HK-2 (cell line): ENCODE results near the gene TK1.
"Not testable (repeated sequence)": the region's sequence is repeated elsewhere in the genome, so short reads cannot be mapped to it uniquely, and the experiment has no call there.

Experiments
- DNase-seq: peaks from one replicate; pipeline ENCODE4 v3.0.0-alpha.2; 2018; ENCODE audit not compliant: unreplicated experiment

The TK1 gene

GRCh38 chr17:78176548-78177025, 10.3 kb downstream of the TK1 start:
- no peak for DNase-seq

- no peak for DNase-seq
Observed at GRCh38 chr17:78175643-78175981, 11.2 kb downstream of the TK1 start.

DNA sequence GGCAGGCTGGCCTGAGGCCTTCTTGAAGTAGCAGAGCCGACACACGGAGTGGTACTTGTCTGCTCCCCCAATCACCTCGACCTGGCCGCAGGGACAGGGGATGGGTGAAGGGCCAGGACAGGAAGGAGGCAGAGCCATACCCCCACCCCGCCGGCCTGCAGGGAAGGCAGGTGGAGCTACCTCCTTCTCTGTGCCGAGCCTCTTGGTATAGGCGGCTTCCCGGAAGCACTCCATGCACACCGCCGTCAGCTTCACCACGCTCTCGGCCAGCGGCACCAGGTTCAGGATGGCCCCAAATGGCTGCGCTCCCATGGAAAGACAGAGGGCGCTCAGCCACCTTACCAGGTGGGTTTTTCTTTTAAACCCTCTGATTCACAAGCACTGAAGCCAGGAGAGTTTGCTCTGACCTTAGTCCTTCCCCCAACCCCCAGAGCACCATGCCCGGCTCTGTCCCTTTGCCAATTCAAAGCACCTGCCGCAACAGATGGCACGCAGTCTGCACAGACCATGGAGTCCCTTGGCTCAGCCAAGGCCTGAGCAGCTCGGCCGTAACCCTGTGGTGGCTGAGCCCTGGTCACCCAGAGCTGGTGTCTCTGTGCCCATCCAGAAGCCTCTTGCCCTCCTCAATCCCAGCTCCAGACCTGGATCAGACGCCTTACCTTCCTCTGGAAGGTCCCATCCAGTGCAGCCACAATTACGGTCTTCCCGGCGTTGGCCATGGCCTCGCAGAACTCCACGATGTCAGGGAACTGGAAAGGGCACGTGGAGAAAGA, 11.8 kb downstream of the TK1 start:
- DNase-seq: no peak

DNA sequence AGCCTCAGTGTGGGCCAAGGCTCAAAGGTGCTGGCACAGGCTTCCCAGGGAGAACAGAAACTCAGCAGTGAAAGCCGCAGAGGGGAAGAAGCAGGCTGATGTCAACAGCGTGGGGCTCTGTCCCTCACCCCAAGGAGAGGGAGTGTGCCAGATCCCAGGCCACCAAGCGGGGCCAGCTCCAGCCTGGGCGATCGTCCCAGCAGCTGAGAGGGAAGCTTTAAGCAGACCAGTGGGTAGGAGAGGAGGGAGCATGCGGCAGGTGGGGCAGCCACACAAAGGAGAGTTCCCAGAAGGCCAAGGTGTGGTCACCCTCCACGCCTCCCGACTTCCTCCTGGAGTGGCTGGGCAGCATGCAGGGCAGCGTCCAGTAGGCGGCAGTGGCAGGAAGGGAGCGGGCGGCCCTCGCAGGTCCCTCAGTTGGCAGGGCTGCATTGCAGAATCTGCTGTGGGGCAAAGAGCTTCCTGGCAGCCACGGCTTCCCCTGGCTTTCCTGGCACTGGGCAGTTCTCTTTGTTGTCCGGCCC, 12.4 kb downstream of the TK1 start:
- no peak for DNase-seq

- no peak for DNase-seq
Observed at GRCh38 chr17:78173097-78173715, 13.6 kb downstream of the TK1 start.

GRCh38 chr17:78172249-78173051, 14.4 kb downstream of the TK1 start:
- DNase-seq: no peak

DNA sequence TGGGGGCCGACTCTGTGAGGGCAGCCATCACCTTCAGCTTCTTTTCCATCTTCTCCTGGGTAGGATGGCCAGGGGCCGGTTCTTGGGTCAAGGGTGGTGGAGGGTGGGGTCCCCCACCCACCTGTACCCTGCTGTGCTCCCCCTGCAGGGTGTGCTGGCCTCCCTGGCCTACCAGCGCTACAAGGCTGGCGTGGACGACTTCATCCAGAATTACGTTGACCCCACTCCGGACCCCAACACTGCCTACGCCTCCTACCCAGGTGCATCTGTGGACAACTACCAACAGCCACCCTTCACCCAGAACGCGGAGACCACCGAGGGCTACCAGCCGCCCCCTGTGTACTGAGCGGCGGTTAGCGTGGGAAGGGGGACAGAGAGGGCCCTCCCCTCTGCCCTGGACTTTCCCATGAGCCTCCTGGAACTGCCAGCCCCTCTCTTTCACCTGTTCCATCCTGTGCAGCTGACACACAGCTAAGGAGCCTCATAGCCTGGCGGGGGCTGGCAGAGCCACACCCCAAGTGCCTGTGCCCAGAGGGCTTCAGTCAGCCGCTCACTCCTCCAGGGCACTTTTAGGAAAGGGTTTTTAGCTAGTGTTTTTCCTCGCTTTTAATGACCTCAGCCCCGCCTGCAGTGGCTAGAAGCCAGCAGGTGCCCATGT, 15.1 kb downstream of the TK1 start:
- not testable (repeated sequence) for DNase-seq

DNA sequence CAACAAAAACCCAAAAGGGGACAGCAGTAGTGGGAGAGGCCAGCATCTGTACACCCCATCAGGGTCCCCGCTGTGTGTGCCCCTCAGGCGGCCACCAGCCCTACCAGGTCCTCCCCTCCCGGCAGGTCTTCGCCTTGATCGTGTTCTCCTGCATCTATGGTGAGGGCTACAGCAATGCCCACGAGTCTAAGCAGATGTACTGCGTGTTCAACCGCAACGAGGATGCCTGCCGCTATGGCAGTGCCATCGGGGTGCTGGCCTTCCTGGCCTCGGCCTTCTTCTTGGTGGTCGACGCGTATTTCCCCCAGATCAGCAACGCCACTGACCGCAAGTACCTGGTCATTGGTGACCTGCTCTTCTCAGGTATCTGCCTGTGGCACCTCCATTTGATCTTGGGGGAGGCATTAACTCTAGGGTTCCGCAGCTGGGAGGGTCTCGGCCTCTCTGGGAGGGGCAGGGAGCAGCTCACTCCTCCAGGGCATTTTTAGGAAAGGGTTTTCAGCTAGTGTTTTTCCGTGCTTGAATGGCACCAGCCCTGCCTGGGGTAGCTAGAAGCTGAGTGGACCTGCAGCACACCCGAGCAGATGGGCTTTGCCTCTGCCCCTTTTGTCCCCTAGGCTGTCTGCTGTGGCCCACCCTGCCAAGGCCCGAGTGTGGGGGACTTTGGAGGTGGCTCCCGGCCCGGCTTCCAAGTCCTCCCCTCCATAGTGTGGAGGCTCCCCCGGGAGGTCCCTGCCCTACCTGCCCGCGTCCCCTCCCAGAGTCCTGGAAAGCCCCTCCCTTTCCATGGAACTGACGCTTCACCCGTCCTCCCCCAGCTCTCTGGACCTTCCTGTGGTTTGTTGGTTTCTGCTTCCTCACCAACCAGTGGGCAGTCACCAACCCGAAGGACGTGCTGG, 15.9 kb downstream of the TK1 start:
- DNase-seq: no peak

DNA sequence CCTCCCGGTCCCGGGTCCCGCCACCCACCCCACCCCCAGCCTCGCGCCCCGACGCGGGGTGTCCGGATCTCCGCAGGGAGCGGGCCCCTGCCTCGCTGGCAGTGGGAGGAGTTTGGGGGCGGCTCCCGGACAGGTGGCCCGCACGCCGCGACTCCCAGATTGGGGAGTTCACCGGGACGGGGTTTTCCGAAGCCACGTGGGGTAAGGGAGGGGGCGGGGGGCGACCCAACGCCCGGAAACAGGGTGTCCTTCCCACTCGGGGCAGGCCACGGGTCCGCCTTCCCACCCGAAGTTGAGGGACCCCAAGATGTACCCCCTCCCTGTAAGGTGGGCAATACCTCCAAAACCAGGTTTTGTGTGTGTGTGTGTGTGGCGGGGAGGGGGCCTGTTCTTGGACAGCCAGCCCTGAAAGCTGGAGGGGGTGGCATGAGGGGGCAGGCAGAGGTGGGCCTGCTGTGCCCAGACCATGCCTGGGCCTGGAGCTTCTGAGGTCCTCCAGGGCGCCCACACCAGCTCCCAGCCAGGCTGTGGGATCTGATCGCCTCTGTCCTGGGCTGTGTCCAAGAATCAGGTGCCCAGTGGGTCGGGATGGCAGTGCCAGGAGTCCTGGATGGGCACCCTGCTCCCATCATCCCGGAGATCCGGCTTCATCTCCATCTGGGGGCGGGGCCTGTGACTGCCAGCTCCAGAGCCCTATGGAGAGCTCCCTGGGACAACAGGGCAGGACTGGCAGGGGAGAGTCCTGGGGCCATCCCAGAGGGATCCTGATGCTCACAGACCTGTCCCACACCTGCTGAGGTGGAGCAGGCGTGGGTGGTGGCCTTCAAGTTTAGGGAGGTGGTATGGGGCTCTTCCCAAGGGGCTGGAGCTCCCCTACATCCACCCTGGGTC, 17.7 kb downstream of the TK1 start:
- peak; percentile 70 for DNase-seq

DNA sequence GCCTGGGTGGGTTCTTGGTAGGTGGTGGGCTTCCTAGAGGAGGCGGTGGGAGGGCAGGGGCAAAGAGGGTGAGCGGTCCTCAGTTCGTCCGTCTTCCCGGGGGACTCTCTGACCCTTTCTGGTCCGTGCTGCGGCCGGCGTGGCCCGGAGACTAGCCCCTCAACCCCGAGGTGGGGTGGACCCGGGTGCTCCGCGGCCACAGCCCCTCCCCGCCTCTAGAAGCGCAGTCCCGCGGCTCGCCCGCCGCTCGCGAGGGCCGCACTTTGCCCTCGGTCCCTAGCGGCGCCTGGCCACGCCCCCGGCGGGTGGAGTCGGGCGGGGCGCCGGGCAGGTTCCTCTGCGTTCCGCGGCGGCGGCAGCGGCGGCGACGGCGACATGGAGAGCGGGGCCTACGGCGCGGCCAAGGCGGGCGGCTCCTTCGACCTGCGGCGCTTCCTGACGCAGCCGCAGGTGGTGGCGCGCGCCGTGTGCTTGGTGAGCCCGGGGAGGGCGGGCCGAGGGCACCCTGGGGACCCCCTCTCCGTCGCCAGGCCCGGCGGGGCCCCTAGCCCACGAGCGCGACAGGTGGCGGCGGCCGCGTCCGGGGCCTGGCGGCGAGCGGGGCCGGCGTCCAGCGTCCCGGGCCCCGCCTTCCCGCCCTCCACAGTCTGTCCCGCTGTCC, 18.5 kb downstream of the TK1 start, which contains the start of gene SYNGR2:
SYNGR2 (plus strand) TSS at position 340 of the 661 bp plus-strand sequence; CDS start at position 376, 36 bp downstream.
- DNase-seq: peak; percentile 74

- DNase-seq: no peak
Observed at GRCh38 chr17:78166416-78166815, 20.4 kb downstream of the TK1 start.

DNA sequence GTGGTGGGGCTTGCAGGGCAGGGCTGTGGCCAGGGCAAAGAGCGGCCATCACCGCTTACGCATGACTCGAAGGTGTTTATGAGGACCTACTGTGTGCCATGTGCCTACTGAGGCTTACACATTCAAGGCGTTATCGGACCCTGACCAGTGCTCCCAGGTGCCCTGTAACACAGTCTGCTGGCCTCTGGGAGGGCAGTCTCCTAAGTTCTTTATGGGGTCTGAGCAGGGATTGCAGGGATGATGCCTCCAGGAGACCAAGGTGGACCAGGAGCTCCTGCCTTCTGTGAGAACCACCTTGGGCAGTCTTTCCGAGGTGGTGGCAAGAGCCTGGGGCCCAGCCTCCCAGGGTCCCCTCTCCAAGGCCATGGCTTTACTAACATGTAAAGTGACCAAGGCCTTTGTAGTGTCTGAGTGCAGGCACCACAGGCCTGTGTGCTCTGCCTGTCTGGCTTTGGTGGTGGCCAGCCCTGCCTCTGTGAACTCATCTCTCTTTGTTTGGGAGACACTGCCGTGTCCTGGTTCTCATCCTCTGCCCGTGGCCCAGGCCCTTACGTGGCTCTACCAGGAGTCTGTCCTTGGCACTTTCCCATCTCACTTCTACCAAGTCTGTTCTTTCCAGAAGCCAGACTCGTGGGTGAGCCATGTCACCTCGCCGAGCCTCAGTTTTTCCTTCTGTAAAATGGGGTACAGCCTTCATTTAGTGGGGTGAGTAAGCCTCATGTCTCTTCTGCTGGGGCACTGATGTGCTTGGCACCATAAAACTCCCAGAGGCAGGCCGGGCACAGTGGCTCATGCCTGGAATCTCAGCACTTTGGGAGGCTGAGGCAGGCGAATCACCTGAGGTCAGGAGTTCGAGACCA, 21.9 kb downstream of the TK1 start:
- no peak for DNase-seq

- DNase-seq: no peak
Observed at GRCh38 chr17:78163881-78164747, 22.7 kb downstream of the TK1 start.

GRCh38 chr17:78159575-78160158, 27.2 kb downstream of the TK1 start:
- no peak for DNase-seq

- no peak for DNase-seq
Observed at GRCh38 chr17:78154903-78155811, 31.7 kb downstream of the TK1 start.

DNA sequence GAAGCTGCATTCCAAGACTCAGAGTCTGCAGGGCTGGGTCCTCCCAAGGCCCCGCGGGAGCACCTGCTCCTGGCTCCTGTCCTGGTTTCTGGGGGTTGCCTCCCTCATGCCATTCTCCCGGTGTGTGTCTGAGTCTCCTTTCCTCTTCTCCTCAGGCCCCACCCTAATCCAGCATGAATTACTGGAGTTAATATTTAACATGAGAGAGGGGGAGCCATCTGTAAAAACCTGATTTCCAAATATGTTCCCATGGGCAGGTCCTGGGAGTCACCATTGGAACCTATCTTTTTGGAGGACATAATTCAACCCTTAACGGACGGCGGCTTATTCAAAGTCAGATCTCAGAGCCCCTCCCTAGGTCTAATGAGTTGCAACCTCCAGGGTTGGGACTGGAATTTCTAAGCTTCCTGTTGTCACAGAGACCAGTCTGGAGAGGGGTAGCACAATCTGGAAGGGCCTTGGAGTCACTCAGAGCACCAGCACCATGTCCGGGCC, 35.3 kb downstream of the TK1 start:
- DNase-seq: no peak
